GM12864 (cell line): Measurements from ENCODE around the gene ATP6V1G2.

ENCODE experiments used
- DNase-seq: peaks from one replicate; pipeline ENCODE4 v3.0.0-alpha.2; 2011; ENCODE audit warnings: low read depth
- H3K4me3 ChIP-seq: 2 replicates; pipeline ENCODE4 v1.5.1; 2011; ENCODE audit warnings: mild to moderate bottlenecking, low read depth, low read length, control low read depth
- TF ChIP-seq, protein P1 (sequence below): IDR thresholded peaks from 2 replicates; pipeline ENCODE4 v1.5.1; 2011; ENCODE audit warnings: low read depth, mild to moderate bottlenecking, moderate library complexity, low read length, control low read depth, inconsistent platforms; ENCODE audit errors: missing control alignments

The ATP6V1G2 gene

DNA sequence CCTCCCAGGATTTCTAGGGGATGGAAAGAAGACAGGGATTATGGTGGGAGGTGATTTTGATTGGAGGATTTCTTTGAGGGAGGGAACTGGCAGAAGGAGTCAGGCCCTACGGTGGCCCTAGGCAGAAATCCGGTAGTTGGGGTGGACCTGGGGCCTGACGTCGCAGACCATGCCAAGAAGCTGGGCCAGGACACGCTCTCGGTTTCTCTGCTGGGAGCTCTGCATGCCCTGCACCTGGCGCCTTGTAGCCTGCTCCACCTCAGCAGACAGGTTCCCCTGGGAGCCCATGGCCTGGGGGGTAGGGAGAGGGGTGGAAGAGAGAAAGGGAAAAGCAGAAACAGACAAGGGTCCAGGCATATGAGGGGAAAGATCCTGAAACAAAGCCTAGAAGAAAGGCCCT is 1.1 kb downstream of the ATP6V1G2 start:
- H3K4me3 ChIP-seq, result no peak overlapping the region
- TF ChIP-seq, protein P1, sequence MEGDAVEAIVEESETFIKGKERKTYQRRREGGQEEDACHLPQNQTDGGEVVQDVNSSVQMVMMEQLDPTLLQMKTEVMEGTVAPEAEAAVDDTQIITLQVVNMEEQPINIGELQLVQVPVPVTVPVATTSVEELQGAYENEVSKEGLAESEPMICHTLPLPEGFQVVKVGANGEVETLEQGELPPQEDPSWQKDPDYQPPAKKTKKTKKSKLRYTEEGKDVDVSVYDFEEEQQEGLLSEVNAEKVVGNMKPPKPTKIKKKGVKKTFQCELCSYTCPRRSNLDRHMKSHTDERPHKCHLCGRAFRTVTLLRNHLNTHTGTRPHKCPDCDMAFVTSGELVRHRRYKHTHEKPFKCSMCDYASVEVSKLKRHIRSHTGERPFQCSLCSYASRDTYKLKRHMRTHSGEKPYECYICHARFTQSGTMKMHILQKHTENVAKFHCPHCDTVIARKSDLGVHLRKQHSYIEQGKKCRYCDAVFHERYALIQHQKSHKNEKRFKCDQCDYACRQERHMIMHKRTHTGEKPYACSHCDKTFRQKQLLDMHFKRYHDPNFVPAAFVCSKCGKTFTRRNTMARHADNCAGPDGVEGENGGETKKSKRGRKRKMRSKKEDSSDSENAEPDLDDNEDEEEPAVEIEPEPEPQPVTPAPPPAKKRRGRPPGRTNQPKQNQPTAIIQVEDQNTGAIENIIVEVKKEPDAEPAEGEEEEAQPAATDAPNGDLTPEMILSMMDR, result no peak
- no peak for DNase-seq

DNA sequence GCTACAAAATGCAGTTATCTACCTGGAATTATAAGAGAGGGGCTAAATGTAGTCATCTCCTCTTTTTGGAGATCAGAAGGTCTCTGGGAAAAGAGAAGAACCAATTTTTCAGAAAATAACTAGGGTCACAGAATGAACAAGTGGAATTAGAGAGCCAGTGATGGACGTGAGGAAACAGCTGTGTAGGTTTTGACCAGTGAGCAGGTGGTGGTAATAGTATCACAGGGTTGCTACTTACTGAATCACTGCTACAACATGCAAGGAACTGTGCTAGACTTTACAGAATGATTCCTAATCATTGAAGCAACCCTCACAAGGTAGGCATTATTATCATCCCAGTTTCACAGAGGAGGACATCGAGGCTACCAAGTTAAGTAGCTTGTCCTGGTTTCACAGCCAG is 1.7 kb downstream of the ATP6V1G2 start:
- H3K4me3 ChIP-seq, result no peak overlapping the region
- DNase-seq, result no peak
- TF ChIP-seq, protein P1, result no peak

DNA sequence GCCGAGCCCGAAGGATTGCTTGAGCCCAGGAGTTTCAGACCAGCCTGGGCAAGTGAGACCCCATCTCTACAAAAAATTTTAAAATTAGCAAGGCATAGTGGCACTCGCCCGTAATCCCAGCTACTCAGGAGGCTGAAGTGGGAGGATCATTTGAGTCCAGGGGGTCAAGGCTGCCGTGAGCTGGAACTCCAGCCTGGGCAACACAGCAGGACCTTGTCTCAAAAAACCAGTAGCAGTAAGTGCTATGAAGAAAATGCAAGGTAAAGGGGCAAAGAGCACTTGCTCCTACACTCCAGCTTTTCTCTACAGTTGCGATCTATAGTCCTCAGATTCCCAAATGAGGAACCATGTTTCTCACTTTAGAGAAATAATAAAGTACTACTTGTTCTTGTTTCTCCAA is 2.8 kb downstream of the ATP6V1G2 start:
- no peak overlapping the region for H3K4me3 ChIP-seq
- no peak for DNase-seq
- TF ChIP-seq, protein P1, result no peak

DNA sequence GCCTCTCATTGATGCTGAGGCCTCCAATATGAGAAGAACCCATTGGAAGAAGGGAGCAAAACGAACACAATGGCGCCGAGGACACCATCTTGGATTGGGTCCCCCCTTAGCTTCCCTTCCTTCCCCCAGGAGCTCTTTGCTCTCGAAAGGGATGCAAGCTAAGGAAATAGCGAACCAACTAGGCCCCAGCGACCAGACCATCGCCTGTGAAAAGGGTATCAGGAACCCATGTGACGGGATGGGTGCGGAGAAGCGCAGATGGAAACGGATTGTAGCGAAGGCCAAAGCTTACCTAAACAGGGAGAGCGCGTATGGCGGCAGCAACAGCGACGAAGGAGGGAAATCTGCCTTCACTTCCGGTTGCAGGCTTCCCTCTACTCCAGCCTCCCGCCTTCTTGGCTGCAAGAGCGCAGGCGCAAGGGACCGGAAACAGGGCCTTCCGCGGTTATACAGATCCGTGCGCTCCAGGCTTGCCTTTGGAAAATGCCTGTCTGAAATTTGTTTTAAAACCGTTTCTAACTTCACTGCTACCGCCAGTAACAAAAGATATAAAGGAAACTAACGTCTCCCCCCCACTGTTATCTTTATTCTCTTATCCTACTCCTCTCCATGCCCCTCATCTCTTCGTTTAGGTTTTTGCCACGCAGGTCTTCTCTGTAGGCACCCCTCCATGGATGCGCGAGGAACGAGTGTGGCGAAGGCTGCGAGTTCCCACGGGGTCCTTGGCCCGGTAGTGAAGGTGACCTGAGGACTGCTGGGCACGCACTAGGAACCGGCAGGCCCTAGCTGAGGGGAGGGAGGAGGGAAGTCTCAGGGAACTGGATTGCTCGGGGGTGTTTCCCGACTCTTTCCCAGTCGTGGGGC is 4.5 kb downstream of the ATP6V1G2 start, which contains the start of gene DDX39B:
Gene DDX39B, minus strand, starts transcription at position 346 of the 864 bp plus-strand sequence. CDS start 1,471 bp downstream, outside the sequence.
- H3K4me3 ChIP-seq, result peak within 1 kb of the TSS; percentile 87
- TF ChIP-seq, protein P1, result no peak
- DNase-seq, result peak; percentile 95

DNA sequence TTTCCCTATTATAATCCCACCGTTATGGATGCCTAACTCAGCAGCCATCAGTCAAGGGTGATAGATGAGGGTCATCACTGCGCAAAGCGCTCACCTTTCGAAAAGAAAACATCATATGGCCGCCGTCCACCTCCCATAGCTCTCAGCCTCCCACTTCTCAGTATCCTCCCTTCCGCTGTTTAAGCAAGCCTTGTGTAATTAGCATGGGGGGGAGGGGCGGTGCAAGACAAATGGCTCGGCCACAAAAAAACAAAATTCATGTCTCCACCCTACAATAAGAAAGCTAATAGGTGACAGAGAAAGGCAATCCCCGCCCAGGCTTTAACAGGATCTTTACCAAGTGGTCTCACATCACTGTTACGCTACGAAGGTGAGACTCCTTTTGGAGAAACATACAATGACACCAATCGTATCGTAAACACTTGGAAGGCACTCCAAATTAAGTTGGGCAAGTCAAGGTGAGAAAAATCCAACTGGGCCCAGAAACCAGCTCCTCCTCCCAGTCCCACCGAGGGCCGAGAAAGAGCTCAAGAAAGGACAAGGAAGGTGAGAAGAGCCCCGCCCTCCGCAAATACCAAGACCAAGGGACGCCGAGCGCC is 5.2 kb downstream of the ATP6V1G2 start:
- TF ChIP-seq, protein P1, result no peak
- DNase-seq, result no peak
- peak overlapping the region; percentile 87 for H3K4me3 ChIP-seq

DNA sequence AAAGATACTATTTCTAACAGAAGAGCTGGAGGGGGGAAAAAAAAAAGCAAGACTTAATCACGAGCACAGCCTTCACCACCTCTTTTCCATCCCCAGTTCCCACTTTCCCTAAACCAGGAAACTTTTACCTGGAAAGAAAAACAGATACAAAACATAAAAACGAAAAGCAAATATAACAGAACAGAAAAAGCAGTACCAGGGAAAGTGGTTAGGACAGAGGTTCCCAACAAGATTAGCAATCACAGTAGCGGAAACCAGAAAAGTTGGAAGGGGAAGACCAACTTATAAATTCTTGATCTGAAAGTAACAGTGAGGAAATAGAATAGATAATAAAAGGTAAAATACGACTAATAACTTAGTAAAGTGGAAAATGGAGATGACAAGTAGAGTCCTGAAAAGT is 5.8 kb downstream of the ATP6V1G2 start:
- TF ChIP-seq, protein P1, result no peak
- DNase-seq, result no peak
- H3K4me3 ChIP-seq, result peak overlapping the region; percentile 87
